HCT116 (cell line): ENCODE data around the gene CHST15. TPM values are rescaled to one million over a fixed set of nuclear protein-coding genes. Genes with fewer than 3 reads are reported as not detected.

Experiments used
- ATAC-seq: fragments of 200-7000 bp; cut with Tn5 transposase; 2 replicates; pipeline ENCODE4 v1.9.1; 2020; ENCODE audit warnings: mild to moderate bottlenecking, moderate library complexity
- BruUV-seq: library from RNA; stranded (reverse); fragments of 400-500 nt; replicated peaks from 2 replicates; lab custom pipeline; 2021; lab: Mats Ljungman, UMichigan
- CTCF ChIA-PET: fragments of 300-600 bp; sonication (Branson Sonifier 250); formaldehyde crosslinking; loops from one replicate; lab custom pipeline; 2021; ENCODE audit warnings: antibody characterized with exemption; lab: Charles Lee
- POLR2A ChIA-PET: fragments of 300-600, 350-600 bp; sonication (Branson Sonifier 250); formaldehyde crosslinking; loops from one replicate; lab custom pipeline; 2021; ENCODE audit warnings: antibody characterized with exemption; lab: Charles Lee
- RAD21 ChIA-PET, 2 experiments: fragments of 300-600 bp; sonication (Branson Sonifier 250); formaldehyde crosslinking; loops; one replicate each; lab custom pipeline; 2023; ENCODE audit warnings: low total read pairs in 2 of 2; ENCODE audit not compliant: uncharacterized antibody in 2 of 2, unreplicated experiment in 2 of 2, low non-redundant PET in 1 of 2; lab: Charles Lee
- DNase-seq: peaks from one replicate; pipeline ENCODE4 v3.0.0-alpha.2; 2010; ENCODE audit warnings: low read depth, low spot score
- H2AFZ ChIP-seq: fragments of 200-600 bp; shearing (Covaris generic), sonication (generic); 2 replicates; pipeline ENCODE4 v1.6.1; 2017; ENCODE audit warnings: low read depth, mixed run types, mixed read lengths, antibody characterized with exemption, low read length; ENCODE audit not compliant: poor library complexity, severe bottlenecking
- H3K27ac ChIP-seq: 2 replicates; pipeline ENCODE4 v1.5.1; 2012; ENCODE audit warnings: low read depth, low read length
- H3K27me3 ChIP-seq: fragments of 200-600 bp; sonication (generic); 2 replicates; pipeline ENCODE4 v1.6.1; 2016; ENCODE audit warnings: mixed run types, low read length, mixed read lengths; ENCODE audit not compliant: insufficient read depth
- H3K36me3 ChIP-seq, 2 experiments: fragments of 200-500 bp in 1 of 2; fragments of 200-600 bp in 1 of 2; sonication (Bioruptor generic) in 1 of 2; sonication (generic) in 1 of 2; 2 replicates each; pipeline versions ENCODE4 v1.5.1 to v1.6.1; 2014 to 2016; ENCODE audit warnings: low read length in 2 of 2, inconsistent platforms in 1 of 2, mixed read lengths in 1 of 2, mixed run types in 1 of 2; ENCODE audit not compliant: insufficient read depth in 2 of 2, control insufficient read depth in 1 of 2
- H3K4me1 ChIP-seq, 2 experiments: fragments of 200-600 bp in 1 of 2; sonication (generic) in 1 of 2; 2 replicates each; pipeline versions ENCODE4 v1.5.1 to v1.6.1; 2012 to 2017; ENCODE audit warnings: low read length in 2 of 2, inconsistent platforms in 1 of 2, mild to moderate bottlenecking in 1 of 2, mixed read lengths in 1 of 2, mixed run types in 1 of 2, moderate library complexity in 1 of 2; ENCODE audit not compliant: insufficient read depth in 2 of 2, control insufficient read depth in 1 of 2
- H3K4me2 ChIP-seq: fragments of 200-600 bp; sonication (generic); 2 replicates; pipeline ENCODE4 v1.6.1; 2017; ENCODE audit warnings: mixed run types, low read length, mixed read lengths
- H3K4me3 ChIP-seq, 2 experiments: fragments of 200-600 bp in 1 of 2; sonication (generic) in 1 of 2; replicated peaks in 1 of 2; 2 replicates each; pipeline ENCODE4 v1.5.1; 2011 to 2016; ENCODE audit warnings: low read length in 2 of 2, control low read depth in 1 of 2, low read depth in 1 of 2, mild to moderate bottlenecking in 1 of 2, mixed read lengths in 1 of 2, mixed run types in 1 of 2
- H3K79me2 ChIP-seq: fragments of 200-600 bp; sonication (generic); 2 replicates; pipeline ENCODE4 v1.6.1; 2017; ENCODE audit warnings: mild to moderate bottlenecking, mixed run types, low read length, moderate library complexity, mixed read lengths; ENCODE audit not compliant: insufficient read depth
- H3K9ac ChIP-seq: fragments of 200-600 bp; sonication (generic); 2 replicates; pipeline ENCODE4 v1.6.1; 2016; ENCODE audit warnings: low read length, mixed read lengths
- H3K9me2 ChIP-seq: fragments of 200-600 bp; sonication (generic), shearing (Covaris generic); 2 replicates; pipeline ENCODE4 v1.6.1; 2017; ENCODE audit warnings: mixed run types, mild to moderate bottlenecking, moderate library complexity; ENCODE audit not compliant: insufficient read depth
- H3K9me3 ChIP-seq, 2 experiments: fragments of 200-500 bp in 1 of 2; fragments of 200-600 bp in 1 of 2; sonication (Bioruptor generic) in 1 of 2; sonication (generic) in 1 of 2; 2 replicates each; pipeline ENCODE4 v1.6.1; 2014 to 2017; ENCODE audit warnings: low read length in 2 of 2, mixed read lengths in 2 of 2, inconsistent platforms in 1 of 2, low read depth in 1 of 2, mild to moderate bottlenecking in 1 of 2, mixed run types in 1 of 2, moderate library complexity in 1 of 2; ENCODE audit not compliant: control insufficient read depth in 1 of 2, insufficient read depth in 1 of 2
- H4K20me1 ChIP-seq: fragments of 200-600 bp; sonication (generic), shearing (Covaris generic); 2 replicates; pipeline ENCODE4 v1.6.1; 2017; ENCODE audit warnings: mixed run types, mild to moderate bottlenecking, moderate library complexity; ENCODE audit not compliant: insufficient read depth
- CBX3 ChIP-seq: IDR thresholded peaks from 2 replicates; pipeline ENCODE4 v1.6.1; 2012; ENCODE audit warnings: low read depth
- CEBPB ChIP-seq: IDR thresholded peaks from 2 replicates; pipeline ENCODE4 v1.6.1; 2012; ENCODE audit warnings: low read depth
- EZH2 ChIP-seq: fragments of 200-600 bp; sonication (generic); IDR thresholded peaks from 2 replicates; pipeline ENCODE4 v1.6.1; 2017; ENCODE audit warnings: antibody characterized with exemption, mixed run types
- FOSL1 ChIP-seq: IDR thresholded peaks from 2 replicates; pipeline ENCODE4 v1.6.1; 2012; ENCODE audit warnings: low read depth
- JUND ChIP-seq: IDR thresholded peaks from 2 replicates; pipeline ENCODE4 v1.6.1; 2012
- POLR2A ChIP-seq: IDR thresholded peaks from 2 replicates; pipeline ENCODE4 v1.7.0; 2011; ENCODE audit warnings: borderline replicate concordance; ENCODE audit not compliant: insufficient read depth, insufficient read length; ENCODE audit errors: extremely low read depth
- POLR2AphosphoS5 ChIP-seq: IDR thresholded peaks from 2 replicates; pipeline ENCODE4 v1.6.1; 2011; ENCODE audit warnings: mild to moderate bottlenecking, low read depth, low read length, moderate library complexity
- RAD21 ChIP-seq: IDR thresholded peaks from 2 replicates; pipeline ENCODE4 v1.6.1; 2012; ENCODE audit warnings: low read depth, mild to moderate bottlenecking
- SIN3A ChIP-seq: IDR thresholded peaks from 2 replicates; pipeline ENCODE4 v1.6.1; 2012; ENCODE audit warnings: low read depth
- SP1 ChIP-seq: IDR thresholded peaks from 2 replicates; pipeline ENCODE4 v1.6.1; 2012; ENCODE audit warnings: low read depth
- TCF7L2 ChIP-seq: IDR thresholded peaks from 2 replicates; pipeline ENCODE4 v1.7.0; 2011; ENCODE audit warnings: borderline replicate concordance, inconsistent platforms; ENCODE audit not compliant: insufficient read depth, insufficient read length; ENCODE audit errors: extremely low read depth
- YY1 ChIP-seq: IDR thresholded peaks from 2 replicates; pipeline ENCODE4 v1.6.1; 2011; ENCODE audit warnings: low read length, low read depth, moderate library complexity, mild to moderate bottlenecking; ENCODE audit not compliant: insufficient replicate concordance; ENCODE audit errors: extremely low read depth
- ZFX ChIP-seq: fragments of 450-650 bp; IDR thresholded peaks from 2 replicates; pipeline ENCODE4 v1.6.1; 2017
- ZNF274 ChIP-seq: fragments of 200-500 bp; sonication (Bioruptor generic); IDR thresholded peaks from 2 replicates; pipeline ENCODE4 v1.6.1; 2014; ENCODE audit warnings: mild to moderate bottlenecking, low read depth, low read length, inconsistent platforms
- intact Hi-C: fragments of 100-400 bp; cut with micrococcal nuclease; formaldehyde crosslinking; loops from 2 replicates; pipeline ENCODE4 v1.10.0; 2022
- total RNA-seq: library from RNA; stranded (reverse); gene quantifications from one replicate; pipeline ENCODE4 v1.2.1, GENCODE V29; 2021; ENCODE audit not compliant: unreplicated experiment
- TF ChIP-seq, protein P1 (sequence below): IDR thresholded peaks from 2 replicates; pipeline ENCODE4 v1.6.1; 2012
- TF ChIP-seq, protein P2 (sequence below): IDR thresholded peaks from 2 replicates; pipeline ENCODE4 v1.6.1; 2012
- TF ChIP-seq, protein P3 (sequence below): IDR thresholded peaks from 2 replicates; pipeline ENCODE4 v1.6.1; 2012; ENCODE audit warnings: low read depth
- TF ChIP-seq, protein P4 (sequence below), 3 experiments: fragments of 200-600 bp in 1 of 3; sonication (generic) in 1 of 3; IDR thresholded peaks in 2 of 3; conservative IDR thresholded peaks in 1 of 3; 2 replicates each; pipeline ENCODE4 v1.5.1; 2012 to 2017; ENCODE audit warnings: low read depth in 2 of 3, low read length in 2 of 3, antibody characterized with exemption in 1 of 3, borderline replicate concordance in 1 of 3, control low read depth in 1 of 3, mild to moderate bottlenecking in 1 of 3, mixed read lengths in 1 of 3, mixed run types in 1 of 3, moderate library complexity in 1 of 3; ENCODE audit not compliant: insufficient read depth in 1 of 3
- TF ChIP-seq, protein P5 (sequence below): IDR thresholded peaks from 2 replicates; pipeline ENCODE4 v1.6.1; 2011; ENCODE audit warnings: mild to moderate bottlenecking, low read length, moderate library complexity; ENCODE audit not compliant: insufficient replicate concordance; ENCODE audit errors: extremely low read depth

Gene CHST15
- total RNA-seq, 1 experiment from 2014 or later, result 47.2 TPM

DNA sequence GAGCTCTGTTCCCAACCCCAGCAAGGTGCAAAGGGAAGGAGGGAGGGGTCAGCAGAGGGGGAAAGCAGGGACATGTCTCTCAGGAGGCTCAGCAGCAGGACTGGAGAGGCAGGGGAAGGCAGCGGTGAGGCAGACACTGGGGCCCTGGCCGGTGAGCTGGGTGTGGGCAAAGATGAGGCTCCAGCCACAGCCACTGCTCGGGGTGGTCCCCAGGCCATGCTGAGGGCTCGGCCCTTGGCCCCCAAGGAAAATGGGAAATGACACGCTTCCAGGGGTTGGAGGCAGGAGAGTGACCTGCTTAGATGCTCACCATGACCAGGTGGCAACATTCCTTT, 35.4 kb upstream of the CHST15 start:
- ChIA-PET POLR2A (no interaction called here), CTCF (no interaction called here)
- no peak overlapping the region for H3K27ac ChIP-seq

More for the DNA sequence above, 35.4 kb upstream of the CHST15 start:
- no peak overlapping the region for H3K4me2 ChIP-seq
- H3K27me3 ChIP-seq, result no peaks in the 10 kb centered on the region
- no peaks in the 10 kb centered on the region for H3K9me3 ChIP-seq
- no peak for TF ChIP-seq YY1
- TF ChIP-seq POLR2A, result no peak
- TF ChIP-seq, protein P1, sequence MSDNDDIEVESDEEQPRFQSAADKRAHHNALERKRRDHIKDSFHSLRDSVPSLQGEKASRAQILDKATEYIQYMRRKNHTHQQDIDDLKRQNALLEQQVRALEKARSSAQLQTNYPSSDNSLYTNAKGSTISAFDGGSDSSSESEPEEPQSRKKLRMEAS, result no peak
- no peak for TF ChIP-seq FOSL1
- TF ChIP-seq ZNF274, result no peak
- TF ChIP-seq, protein P2, sequence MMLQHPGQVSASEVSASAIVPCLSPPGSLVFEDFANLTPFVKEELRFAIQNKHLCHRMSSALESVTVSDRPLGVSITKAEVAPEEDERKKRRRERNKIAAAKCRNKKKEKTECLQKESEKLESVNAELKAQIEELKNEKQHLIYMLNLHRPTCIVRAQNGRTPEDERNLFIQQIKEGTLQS, result no peak
- TF ChIP-seq ZFX, result no peak
- TF ChIP-seq TCF7L2, result no peak
- TF ChIP-seq, protein P3, sequence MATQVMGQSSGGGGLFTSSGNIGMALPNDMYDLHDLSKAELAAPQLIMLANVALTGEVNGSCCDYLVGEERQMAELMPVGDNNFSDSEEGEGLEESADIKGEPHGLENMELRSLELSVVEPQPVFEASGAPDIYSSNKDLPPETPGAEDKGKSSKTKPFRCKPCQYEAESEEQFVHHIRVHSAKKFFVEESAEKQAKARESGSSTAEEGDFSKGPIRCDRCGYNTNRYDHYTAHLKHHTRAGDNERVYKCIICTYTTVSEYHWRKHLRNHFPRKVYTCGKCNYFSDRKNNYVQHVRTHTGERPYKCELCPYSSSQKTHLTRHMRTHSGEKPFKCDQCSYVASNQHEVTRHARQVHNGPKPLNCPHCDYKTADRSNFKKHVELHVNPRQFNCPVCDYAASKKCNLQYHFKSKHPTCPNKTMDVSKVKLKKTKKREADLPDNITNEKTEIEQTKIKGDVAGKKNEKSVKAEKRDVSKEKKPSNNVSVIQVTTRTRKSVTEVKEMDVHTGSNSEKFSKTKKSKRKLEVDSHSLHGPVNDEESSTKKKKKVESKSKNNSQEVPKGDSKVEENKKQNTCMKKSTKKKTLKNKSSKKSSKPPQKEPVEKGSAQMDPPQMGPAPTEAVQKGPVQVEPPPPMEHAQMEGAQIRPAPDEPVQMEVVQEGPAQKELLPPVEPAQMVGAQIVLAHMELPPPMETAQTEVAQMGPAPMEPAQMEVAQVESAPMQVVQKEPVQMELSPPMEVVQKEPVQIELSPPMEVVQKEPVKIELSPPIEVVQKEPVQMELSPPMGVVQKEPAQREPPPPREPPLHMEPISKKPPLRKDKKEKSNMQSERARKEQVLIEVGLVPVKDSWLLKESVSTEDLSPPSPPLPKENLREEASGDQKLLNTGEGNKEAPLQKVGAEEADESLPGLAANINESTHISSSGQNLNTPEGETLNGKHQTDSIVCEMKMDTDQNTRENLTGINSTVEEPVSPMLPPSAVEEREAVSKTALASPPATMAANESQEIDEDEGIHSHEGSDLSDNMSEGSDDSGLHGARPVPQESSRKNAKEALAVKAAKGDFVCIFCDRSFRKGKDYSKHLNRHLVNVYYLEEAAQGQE, result no peak
- TF ChIP-seq RAD21, result no peak
- TF ChIP-seq, protein P4, sequence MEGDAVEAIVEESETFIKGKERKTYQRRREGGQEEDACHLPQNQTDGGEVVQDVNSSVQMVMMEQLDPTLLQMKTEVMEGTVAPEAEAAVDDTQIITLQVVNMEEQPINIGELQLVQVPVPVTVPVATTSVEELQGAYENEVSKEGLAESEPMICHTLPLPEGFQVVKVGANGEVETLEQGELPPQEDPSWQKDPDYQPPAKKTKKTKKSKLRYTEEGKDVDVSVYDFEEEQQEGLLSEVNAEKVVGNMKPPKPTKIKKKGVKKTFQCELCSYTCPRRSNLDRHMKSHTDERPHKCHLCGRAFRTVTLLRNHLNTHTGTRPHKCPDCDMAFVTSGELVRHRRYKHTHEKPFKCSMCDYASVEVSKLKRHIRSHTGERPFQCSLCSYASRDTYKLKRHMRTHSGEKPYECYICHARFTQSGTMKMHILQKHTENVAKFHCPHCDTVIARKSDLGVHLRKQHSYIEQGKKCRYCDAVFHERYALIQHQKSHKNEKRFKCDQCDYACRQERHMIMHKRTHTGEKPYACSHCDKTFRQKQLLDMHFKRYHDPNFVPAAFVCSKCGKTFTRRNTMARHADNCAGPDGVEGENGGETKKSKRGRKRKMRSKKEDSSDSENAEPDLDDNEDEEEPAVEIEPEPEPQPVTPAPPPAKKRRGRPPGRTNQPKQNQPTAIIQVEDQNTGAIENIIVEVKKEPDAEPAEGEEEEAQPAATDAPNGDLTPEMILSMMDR (IDR thresholded peaks at IDR 0.05 in 2 of 3, conservative IDR thresholded peaks at IDR 0.05 in 1 of 3; ENCODE audit: borderline replicate concordance in 1 of 3, insufficient read depth in 1 of 3, low read depth in 2 of 3, low read length in 2 of 3), result no peak
- TF ChIP-seq POLR2AphosphoS5, result no peak
- no peak for TF ChIP-seq SP1
- no peak for TF ChIP-seq CBX3
- TF ChIP-seq, protein P5, sequence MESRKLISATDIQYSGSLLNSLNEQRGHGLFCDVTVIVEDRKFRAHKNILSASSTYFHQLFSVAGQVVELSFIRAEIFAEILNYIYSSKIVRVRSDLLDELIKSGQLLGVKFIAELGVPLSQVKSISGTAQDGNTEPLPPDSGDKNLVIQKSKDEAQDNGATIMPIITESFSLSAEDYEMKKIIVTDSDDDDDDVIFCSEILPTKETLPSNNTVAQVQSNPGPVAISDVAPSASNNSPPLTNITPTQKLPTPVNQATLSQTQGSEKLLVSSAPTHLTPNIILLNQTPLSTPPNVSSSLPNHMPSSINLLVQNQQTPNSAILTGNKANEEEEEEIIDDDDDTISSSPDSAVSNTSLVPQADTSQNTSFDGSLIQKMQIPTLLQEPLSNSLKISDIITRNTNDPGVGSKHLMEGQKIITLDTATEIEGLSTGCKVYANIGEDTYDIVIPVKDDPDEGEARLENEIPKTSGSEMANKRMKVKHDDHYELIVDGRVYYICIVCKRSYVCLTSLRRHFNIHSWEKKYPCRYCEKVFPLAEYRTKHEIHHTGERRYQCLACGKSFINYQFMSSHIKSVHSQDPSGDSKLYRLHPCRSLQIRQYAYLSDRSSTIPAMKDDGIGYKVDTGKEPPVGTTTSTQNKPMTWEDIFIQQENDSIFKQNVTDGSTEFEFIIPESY, result no peak
- no peak for TF ChIP-seq CEBPB
- no peak for TF ChIP-seq SIN3A
- no peak for TF ChIP-seq EZH2
- no peak for TF ChIP-seq JUND
- H3K9ac ChIP-seq, result no peak overlapping the region
- peaks cover 0 to 9% of the 10 kb centered on the region in 2 experiments; a peak in 1 of 4 replicates for H3K4me1 ChIP-seq
- DNase-seq (no peak), ATAC-seq (no peak)
- H2AFZ ChIP-seq, result no peak overlapping the region
- H3K9me2 ChIP-seq, result no peaks in the 10 kb centered on the region
- no TSS peak for BruUV-seq
- H3K79me2 ChIP-seq, result no peaks in the 10 kb centered on the region
- H3K4me3 ChIP-seq, result no peak overlapping the region
- intact Hi-C loops, result no loop called here
- RAD21 ChIA-PET, result no interaction called here
- no peaks in the 10 kb centered on the region for H4K20me1 ChIP-seq
- no peaks in the 10 kb centered on the region for H3K36me3 ChIP-seq
